HG02678 (cell line): ENCODE measurements around the gene FAM199X.
"Not testable (repeated sequence)": the region's sequence is repeated elsewhere in the genome, so short reads cannot be mapped to it uniquely, and the experiment has no call there.

Experiments
- ATAC-seq: cut with Tn5 transposase; IDR thresholded peaks from one replicate; pipeline ENCODE4 v1.9.1; 2021; ENCODE audit warnings: mild to moderate bottlenecking, moderate library complexity; ENCODE audit not compliant: unreplicated experiment

Gene FAM199X

DNA sequence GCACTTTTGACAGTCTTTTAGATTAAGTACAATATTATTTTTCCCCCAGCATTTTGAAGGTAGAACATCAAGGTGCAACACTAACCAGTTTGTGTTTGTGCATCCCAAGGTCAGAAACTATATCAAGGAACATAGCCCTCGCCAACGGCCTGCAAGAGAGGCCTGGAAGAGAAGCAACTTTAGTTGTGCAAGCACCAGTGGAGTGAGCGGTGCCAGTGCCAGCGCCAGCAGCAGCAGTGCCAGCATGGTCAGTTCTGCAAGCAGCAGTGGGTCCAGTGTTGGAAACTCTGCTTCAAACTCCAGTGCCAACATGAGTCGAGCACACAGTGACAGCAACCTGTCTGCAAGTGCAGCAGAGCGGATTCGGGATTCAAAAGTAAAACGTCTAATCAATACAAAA is 21.7 kb downstream of the FAM199X start:
- no peak for ATAC-seq

DNA sequence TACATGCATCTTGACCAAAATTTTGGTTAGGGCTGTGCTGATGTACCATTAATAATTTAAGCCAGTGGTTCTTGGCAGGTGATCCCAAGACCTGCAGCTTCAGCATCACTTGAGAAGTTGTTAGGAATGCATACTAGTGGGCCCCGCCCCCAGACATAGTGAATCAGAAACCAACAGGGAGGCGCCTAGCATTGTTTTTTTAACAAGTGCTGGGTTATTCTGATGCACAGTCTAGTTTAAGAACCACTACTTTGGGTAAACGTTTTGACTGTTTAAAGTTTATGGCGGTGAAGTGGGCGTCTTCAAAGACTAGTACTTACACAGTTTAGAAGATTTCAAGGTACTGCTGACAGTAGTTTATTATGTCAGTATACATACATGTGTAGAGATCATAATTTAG is 23.6 kb downstream of the FAM199X start:
- no peak for ATAC-seq

DNA sequence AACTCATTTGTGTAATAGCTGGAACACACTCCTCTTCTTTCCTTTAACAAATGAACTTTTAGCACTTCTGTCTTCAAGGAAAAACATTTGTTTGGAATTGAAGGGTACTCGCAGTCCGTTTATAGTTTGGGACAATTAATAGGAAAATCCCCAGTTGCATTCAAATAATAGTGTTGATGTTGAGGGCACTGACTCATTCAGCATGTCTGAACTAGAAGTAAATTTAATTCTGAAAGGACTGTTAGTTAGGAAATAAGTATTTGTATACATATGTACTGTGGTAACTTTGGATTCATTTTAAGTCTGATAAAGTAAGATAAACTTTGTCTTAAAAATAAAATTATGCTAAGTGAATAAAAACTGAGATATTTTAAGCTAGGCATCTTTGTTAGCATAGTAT is 27.2 kb downstream of the FAM199X start:
- no peak for ATAC-seq

DNA sequence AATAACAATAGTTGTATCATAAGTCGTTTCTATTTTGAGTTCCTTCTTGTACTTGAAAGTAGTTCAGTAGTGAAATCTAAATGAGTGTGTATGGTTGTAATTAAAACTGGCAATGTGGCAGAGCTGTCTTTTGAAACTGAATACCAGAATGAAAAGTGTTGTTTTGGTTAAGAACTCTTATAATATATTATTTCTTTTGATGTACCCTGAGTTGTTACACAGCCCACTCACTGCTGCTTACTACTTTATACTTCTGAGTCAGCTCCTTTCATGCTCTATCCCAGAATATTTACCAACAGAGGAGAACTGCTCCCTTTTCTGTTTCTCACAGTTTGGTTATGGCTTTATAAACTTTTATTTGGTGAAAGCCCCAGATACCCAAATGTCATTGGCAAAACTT is 28.8 kb downstream of the FAM199X start:
- ATAC-seq = no peak

DNA sequence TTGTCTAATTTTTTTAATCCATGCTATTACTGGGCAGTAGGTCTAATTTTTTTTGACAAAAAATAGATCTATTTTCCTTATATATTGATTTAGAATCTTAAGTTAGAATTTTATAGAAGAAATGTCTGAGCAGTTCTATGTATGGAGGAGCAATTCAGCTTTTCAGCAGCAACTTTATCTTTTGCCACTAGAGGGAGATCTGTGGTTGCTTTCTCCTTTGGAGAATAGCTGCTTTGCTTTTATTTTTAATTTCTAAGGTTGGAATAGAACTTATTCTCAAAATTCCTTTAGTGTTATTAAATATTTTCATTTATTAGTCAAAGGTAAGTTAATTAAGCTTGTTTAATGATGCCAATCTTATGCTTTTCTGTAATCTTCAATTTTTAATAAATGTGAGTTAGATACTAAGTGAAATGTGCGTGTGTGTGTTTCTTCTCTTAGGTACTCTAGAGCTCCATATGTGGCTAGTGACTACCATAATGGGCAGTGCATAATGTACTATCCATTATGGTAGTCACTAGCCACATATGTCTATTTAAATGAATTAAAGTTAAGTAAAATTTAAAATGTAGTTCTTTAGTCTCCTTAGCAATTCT is 29.3 kb downstream of the FAM199X start:
- ATAC-seq = peak; percentile 68

DNA sequence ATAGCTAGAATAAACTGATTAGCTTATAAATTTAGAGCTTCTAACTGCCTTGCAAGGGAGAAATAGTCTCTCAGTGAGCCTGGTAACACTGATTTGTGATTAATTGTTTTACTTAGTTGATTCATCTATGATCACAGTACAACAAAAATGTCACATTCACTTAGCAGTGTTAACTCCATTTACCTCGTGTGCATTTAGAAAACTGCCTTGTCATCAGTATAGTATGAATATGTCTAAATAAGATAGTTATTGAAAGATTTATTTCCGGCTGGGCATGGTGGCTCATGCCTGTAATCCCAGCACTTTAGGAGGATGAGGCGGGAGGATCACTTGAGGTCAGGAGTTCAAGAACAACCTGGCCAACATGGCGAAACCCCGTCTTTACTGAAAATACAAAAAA is 39.3 kb downstream of the FAM199X start:
- no peak for ATAC-seq

DNA sequence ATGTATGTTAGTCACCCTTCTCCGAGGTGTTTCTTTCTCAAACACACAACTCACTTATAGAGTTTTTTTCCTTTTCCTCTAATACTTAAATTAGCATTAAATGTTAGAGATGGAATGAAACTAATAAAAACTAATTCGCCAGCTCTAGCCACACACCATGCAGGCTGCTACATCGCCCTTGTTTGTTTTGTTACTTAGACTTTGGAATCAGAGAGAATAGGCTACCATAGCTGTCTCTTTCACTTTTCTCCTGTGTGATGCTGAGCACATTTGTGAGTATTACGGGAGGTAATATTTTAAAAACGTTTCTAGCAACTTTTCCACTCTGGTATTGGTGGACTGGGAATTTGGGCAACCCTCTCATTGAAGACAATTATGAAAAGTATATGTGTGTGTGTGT is 44.9 kb downstream of the FAM199X start:
- no peak for ATAC-seq

DNA sequence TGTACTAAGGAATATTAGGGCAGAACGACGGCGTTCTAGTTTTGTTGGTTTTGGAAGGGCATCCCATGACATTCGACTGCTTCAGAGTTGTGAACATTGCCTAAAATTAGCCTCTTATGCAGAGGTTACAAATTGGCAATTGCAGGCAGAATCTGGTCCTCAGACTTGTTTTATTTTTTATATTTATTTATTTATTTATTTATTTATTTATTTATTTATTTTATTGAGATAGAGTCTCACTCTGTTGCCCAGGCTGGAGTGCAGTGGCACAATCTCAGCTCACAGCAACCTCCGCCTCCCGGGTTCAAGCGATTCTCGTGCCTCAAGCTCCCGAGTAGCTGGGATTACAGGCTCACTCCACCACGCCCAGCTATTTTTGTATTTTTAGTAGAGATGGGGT is 63.8 kb downstream of the FAM199X start:
- not testable (repeated sequence) for ATAC-seq
